TTC549 (cell line): Measurements from ENCODE around the gene PSTPIP1.
"Not testable (repeated sequence)": the region's sequence is repeated elsewhere in the genome, so short reads cannot be mapped to it uniquely, and the experiment has no call there.

Experiments
- FAIRE-seq: peaks from 2 replicates; lab custom pipeline; 2012; peaks lifted over from hg19 to GRCh38; lab: Jason Lieb, UNC

The PSTPIP1 gene

DNA sequence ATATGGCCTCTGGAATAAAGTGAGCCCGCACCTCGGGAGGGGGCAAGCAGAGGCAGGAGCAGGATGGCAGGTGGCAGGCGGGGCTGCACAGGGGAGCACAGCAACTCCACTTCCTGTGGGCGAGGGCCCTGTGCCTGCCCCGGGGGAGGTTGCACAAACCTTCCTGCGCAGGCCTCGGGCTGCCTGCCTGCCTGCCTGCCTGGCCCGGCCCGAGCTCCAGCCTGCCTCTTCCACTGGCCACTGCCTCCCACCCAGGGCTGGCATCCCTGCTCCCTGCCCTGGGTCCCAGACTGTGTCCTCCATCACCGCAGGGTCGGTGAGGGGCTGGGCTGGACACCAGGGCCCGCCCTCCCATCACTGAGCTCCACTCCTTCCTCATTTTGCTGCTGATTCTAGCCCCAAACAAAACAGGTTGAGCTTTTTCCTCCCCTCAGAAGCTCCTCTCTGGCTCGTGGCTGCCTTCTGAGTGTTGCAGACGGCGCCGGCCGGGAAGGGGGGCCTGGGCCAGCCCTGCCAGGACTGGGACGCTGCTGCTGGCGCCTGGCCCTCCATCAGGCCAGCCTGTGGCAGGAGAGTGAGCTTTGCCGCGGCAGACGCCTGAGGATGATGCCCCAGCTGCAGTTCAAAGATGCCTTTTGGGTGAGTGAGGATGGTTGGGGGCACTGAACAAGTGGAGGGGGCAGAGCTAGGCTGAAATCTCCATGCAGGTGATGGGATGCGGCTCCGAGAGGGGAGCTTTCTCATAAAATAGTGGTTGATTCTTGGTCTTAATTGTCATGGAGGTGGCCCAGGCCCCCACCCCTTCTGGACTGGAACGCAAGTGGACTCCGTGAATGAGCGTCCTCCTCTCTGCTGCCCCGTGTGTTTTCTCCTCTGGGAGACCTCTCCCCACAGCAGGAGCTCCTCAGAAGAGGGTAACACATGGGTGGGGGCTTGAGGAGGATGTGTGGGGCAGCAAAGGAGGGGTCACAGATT lies at the start of gene PSTPIP1:
TSS of gene PSTPIP1 (plus strand) at position 156 of the 975 bp plus-strand sequence. CDS start at position 604, 448 bp downstream.
- no peak for FAIRE-seq

DNA sequence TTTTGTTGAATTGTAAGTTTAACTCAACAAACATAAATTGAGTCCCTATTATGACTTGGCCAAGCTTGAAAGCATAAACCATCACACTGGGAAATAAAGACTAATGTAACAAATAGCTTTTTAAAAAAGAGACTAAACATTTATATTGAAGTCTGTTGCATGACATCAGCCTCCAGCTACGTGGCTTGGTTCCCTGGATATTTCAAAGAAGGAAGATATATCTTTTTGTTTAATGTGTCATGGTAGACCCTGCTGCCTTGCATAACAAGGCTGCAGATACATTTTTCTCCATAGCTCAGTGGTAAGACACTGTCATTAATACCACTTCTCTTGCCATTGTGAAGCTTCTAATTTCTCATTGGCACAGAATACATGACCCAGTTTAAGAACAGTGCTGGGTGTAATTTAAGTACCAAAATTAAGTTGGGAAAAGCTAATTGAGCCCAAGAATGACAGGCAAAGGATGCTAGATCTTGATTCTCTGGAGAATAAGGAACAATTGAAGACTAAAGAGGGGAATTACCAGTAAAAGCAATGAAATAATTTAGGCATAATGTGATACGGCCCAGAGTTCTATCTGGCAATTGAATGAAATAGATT lies 49.3 kb upstream of the PSTPIP1 start:
- FAIRE-seq = no peak

DNA sequence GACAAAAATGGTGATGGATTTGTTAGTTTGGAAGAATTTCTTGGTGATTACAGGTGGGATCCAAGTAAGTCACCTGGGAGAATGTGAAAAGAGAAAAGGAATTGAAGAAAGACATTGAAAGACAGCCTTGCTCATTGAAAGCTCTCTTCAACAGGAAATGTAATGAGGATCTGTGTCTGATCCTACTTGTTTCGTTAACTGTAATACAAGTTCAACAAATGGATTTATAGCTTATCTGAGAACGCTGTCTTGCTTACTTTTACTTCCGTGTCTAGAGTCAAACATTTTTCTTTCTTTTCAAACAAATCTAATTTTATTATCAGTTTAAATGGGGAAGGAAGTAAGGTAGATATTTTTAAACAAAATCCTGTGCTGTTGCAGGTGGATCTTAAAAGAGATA lies 47.5 kb upstream of the PSTPIP1 start:
- no peak for FAIRE-seq

DNA sequence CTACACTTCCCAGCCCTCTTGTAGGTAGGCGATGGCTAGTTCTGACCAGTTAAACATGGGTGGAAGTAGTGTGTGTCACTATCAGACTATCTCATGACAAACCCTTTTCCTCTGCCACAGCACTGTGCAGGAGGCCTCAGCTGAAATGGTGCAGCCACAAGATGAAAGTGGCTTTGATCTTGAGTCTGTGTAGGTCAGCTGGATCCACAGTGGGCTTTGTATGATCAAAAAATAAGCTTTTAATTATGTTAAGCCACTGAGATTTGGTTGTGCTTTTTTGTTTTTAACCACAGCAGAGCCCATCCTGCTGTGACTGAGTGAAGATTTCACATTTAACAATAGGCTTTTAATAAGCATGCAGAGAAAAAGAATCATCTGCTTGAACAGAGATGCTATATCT lies 43.7 kb upstream of the PSTPIP1 start:
- no peak for FAIRE-seq

DNA sequence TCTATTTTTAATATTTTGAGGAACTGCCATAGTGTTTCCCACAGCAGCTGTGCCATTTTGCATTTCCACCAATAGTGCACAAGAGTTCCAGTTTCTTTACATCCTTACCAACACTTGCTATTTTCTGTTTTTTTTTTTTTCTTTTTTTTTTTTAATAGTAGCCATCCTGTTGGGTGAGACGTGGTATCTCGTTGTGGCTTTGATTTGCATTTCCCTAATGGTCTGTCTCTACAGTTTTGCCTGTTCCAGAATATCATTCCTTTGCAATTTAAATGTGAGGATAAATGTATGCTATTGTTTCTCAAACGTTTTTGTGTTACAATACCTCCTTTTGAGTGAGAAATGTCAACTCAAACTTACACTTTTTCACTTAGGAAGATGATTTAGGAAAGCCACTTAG lies 41.0 kb upstream of the PSTPIP1 start:
- FAIRE-seq = no peak

DNA sequence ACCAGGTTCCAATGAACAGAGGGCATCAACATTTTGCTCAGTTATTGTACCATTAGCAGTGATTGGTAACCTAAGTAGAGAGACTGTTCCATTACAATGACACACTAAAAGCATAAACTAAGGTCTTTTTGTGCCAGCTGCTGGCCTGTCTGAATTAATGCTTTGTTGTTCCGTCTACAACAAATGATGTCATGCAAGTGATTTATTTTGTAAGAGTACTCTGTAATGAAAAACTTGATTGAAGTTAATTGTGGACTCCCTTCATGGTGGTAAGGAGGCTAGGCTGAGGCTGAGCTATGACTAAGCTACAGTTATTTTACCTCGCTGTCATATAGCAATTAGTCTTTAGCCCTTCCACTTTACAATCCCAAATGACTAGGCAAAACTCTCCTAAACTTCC lies 40.2 kb upstream of the PSTPIP1 start:
- FAIRE-seq = no peak

DNA sequence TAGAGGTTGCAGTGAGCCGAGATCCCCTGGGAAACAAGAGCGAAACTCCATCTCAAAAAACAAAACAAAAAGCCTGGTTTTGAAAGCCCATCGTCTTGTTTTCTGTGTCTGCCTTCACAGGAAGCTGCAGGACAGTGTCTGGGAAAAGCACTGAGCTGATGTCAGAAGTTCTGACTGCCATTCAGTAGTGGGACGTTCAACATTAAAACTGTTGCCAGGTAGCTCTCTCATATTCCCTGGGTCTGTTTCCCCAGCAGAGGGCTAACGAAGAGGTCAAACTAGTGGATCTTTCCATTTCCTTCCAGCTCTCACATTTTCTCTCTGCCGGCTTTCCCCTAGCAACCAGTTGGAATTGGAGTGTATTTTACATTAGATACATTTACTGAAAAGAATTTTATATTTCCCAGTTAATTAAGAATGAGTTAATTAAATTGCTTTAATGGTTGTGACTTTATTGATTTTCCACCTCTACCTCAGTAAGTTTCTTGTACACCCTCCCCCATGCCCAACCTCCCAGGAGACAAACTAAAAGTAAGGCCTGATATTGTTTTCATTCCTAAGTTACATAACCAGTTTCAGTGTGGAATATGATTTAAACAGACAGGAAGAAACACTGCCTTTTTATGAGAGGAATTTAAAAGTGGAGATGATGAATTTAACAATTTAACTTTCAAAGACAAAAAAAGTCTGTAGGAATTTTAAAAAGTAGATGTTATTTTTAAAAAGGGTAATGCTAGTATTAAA lies 33.5 kb upstream of the PSTPIP1 start:
- FAIRE-seq = no peak

DNA sequence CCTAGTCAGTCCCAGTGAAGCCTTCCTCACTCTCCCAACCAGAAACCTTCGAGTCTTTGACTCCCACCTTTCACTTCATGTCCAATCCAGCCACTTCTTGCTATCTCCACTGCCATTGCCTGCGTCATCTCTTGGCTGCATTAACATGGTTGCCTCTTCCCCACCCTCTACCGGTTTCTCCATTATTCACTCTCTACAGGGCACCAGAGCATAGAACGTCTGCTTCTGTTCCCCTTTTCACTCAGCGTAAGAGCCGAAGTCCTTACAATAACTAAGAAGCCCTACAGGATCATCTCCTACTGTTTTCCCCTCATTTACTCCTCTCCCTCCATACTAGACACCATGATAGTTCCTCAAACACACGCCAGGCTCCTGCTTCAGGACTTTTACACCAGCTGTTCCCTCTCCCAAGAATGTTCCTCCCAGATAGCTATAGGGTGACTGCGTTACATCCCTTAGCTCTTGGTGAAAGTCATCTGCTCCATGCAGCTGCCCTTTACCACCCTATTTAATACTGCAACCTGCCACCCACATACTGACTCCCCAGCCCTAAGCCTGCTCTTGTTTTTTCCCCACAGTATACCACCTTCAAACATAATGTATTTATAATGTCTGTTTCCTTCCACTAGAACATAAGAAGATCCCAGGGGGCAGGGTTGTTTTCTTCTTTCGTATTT lies 32.5 kb upstream of the PSTPIP1 start:
- FAIRE-seq = no peak

DNA sequence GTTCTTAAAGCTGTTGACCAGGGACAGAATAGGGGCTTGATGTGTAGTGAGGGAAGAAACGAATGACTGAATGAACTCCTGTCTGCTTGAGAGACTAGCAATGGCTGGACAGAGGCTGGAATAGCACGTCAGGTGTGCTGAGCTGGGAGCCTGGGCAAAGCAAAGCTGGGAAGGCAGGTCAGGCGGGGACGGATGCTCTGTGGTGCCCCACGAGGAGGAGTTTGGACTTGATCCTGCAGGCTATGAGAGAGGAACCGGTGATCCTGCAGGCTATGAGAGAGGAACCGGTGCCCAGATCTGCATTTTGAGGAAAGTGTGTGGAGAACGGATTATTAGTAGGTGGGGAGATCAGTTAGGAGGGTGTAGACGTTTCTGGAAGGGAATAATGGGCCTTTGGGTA lies 31.3 kb upstream of the PSTPIP1 start:
- FAIRE-seq = no peak

DNA sequence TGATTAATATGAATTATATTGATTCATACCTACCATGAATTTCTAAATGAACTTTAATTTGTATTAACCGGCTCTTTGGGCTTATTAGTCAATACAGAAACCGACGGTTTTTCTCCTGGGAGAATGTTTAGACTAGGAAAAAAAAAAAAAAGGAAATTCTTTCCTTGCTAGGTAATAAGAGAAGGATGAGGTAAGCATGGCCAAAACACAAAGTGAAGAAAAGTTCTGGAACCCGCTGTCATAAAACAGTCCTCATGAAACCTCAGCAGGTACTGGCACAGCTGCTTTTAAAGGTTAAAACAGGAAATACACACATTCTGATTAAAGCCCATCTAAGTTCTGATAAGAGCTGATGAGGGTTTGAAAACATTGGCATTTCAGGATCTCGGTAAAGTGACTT lies 30.8 kb upstream of the PSTPIP1 start:
- FAIRE-seq = no peak

DNA sequence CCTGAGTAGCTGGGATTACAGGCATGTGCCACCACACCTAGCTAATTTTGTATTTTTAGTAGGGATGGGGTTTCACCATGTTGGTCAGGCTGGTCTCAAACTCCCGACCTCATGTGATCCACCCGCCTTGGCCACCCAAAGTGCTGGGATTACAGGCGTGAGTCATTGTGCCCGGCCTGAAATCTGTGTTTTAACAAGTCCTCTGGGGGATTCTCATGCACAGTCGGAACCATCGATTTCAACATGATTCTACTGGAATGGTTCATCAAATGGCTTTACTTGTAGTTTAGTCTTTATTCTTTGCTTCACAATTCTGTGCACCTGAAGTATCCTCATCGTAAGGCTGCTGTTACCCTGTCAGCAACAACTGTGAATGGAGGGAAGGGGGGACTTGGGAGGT lies 28.9 kb upstream of the PSTPIP1 start:
- not testable (repeated sequence) for FAIRE-seq

DNA sequence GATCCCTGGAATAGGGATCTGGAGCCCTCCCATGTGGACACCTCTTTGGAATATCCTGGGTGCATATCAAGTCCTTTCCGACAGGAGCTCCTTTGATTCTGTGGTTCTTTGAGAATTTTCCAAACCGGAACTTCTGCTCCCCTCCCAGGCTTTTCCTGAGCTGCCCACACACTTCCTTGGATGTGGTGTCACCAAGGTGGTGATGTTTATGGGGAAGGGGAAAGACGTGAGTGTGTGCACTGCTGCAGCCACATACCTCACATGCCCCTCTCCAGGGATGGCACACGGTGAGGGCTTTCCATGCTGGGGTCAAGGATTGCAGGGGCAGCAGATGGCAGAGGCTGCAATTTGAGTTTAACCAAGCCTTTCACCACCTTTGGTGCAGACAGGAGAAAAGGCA lies 27.9 kb upstream of the PSTPIP1 start:
- no peak for FAIRE-seq

DNA sequence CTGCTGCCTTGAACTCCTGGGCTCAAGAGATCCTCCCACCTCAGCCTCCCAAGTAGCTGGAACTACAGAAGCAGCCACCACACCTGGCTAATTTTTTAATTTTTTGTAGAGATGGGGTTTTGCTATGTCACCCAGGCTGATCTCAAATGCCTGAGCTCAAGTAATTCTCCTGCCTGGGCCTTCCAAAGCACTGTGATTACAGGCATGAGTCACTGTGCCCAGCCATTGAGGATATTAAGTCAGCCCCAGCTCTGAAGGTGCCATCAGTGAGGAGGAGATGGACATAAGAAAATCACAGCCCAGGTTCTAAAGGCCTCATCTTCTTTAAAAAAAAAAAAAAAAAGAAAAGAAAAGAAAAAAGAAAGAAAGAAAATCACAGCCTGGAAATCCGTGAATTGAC lies 26.6 kb upstream of the PSTPIP1 start:
- no peak for FAIRE-seq

DNA sequence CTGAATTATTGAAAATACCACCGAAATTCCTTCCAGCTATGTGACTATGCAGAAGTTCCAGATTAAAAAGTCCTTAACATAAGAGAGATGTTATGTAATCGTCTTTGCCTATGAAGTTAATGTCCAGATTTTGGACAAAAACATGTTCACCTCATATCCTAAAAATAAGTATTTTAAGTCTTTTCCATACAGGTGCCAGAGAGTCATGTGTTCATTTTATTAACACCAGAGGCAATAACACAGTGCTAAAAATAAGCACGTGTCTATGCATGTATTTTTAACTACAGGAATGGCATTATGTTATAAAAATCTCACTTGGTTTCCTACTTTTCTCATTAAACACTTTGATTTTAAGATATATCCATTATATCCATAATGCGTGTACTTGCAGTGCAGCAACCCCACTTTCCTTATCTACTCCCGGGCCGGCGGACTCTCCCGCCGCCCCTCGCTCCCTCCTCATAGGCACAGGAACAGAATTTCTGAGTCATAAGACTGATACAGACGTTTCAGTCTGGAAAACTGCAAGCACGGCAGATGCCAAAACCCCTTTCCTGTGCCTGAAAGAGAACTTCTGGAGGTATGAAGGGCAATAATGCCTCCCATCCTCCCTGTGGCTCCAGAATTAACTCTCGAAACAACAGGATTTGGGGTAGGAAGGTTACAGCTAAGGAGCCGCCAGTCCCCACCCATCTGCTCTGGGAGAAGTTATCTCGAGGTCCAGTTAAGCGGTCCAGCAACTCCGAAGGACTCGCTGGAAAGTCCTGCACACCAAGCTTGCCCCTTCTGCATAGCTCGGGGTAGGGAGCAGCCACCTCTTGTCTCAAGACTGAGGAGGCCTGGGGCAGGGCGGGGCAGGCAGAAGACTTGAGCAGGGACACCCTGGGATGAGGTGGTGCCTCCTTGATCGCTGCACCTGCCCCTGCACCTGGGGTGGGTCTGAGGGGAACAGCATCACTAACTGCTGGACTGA lies 22.3 kb upstream of the PSTPIP1 start:
- no peak for FAIRE-seq

DNA sequence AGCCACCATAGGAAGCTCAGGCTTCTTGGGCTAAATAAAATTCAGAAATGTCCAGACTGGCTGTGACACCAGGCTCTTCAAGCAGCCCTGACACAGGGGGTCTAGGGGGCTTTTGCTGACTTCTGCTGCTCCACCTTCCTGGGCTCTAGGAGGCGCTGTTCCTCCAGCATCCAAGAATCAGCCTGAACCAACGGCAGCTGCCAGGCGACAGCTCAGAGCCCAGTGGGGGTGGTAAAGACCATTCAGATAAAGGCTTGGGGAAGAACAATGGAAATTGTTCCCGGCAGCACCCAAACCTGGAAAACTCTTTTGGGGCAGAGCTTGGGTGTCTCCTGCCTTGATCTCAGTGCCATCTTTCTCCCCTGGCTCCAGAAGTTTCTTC lies 21.6 kb upstream of the PSTPIP1 start:
- no peak for FAIRE-seq

DNA sequence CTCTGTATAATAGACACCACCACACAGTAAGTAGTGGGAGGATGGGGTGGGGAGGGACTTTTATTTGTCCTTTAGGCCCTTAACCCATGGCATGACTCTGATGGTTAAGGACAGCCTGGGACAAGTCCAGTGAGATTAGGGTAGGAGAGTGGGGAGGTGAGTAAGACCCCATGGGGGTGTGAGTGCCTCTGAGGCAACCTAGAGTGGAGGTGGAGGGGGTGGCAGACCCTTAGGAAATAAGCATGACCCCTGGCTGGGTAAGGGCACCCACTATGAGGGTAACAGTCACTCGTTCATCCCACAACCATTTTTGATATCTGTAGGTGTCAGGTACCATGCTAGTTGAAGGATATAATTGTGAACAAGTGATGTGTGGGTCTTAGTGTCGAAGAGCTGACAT lies 21.0 kb upstream of the PSTPIP1 start:
- FAIRE-seq = no peak

DNA sequence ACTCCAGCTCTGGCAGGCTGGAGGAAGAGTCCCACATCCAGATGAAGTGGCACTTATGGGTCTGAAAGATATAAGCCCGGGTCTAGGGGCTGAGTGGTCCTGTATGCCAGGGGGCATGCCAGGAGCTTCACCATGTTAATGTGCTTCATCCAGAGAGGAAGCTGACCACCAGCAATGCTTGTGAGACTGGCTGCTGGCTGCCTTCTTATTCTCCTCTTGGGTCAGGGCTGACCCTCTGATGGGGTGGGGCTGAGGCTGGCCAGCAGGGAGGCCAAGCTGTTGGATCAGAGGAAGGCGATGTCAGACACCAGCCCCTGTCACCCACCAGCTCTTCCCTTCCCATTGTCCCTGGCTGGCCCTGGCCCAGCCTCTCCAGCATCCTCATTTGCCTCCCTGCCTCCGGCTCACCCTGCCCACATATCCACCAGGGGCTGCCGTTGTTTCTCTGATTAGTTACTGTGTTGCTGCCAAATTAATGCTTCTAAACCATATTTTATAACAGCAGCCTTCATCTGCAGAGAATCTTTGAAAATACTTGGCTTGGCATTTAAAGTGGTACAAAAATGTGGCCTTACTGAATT lies 20.4 kb upstream of the PSTPIP1 start:
- no peak for FAIRE-seq

DNA sequence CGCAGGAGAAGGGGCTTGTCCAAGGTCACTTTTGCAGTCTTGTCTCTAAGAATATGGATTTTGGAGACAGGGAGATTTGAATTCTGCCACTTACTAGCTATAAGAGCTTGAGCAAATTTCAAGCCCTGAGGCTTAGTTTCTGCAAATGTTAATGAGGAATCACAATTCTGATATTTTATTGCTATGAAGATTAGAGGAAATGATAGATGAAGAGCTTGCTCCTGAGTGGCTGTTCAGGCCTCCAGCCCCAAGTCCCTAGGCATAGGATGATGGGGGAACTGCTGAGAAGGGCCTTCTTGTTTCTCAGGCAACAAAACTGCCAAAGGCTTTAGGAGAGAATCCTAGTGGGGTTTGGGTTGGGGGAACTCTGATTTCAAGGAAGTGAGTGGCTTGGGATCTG lies 18.8 kb upstream of the PSTPIP1 start:
- FAIRE-seq = no peak

DNA sequence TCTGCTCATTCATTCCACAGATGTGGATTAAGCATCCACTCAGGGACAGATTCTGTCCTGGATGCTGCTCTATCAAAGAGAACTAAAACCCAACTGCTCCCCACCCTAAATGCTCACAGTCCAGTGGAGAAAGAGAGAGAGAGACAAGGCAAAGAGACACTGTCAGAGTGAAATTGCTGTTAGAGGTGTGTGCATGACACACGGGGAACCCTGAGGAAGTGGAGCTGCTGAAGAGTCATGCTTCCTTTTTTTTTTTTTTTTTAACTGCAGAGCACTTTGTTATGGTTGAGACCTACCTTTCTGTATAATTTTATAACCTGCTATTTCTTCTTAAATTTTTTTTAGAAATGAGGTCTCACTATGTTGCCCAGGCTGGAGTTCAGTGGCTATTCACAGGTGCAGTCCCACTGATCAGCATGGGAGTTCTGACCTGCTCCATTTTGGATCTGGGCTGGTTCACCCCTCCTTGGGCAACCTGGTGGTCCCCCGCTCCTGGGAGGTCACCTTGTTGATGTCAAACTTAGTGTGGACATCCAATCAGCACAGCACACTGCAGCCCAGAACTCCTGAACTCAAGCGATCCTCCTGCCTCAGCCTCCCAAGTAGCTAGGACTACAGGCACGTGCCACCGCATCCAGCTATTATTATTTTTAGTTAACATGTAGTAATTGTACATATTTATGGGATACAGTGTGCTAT lies 18.2 kb upstream of the PSTPIP1 start:
- no peak for FAIRE-seq
